HCT116 (cell line): ENCODE data around the gene ETNPPL. TPM values are rescaled to one million over a fixed set of nuclear protein-coding genes. Genes with fewer than 3 reads are reported as not detected.

Source experiments
- ATAC-seq: fragments of 200-7000 bp; cut with Tn5 transposase; 2 replicates; pipeline ENCODE4 v1.9.1; 2020; ENCODE audit warnings: mild to moderate bottlenecking, moderate library complexity
- BruUV-seq: library from RNA; stranded (reverse); fragments of 400-500 nt; replicated peaks from 2 replicates; lab custom pipeline; 2021; lab: Mats Ljungman, UMichigan
- CTCF ChIA-PET: fragments of 300-600 bp; sonication (Branson Sonifier 250); formaldehyde crosslinking; loops from one replicate; lab custom pipeline; 2021; ENCODE audit warnings: antibody characterized with exemption; lab: Charles Lee
- POLR2A ChIA-PET: fragments of 300-600, 350-600 bp; sonication (Branson Sonifier 250); formaldehyde crosslinking; loops from one replicate; lab custom pipeline; 2021; ENCODE audit warnings: antibody characterized with exemption; lab: Charles Lee
- RAD21 ChIA-PET, 2 experiments: fragments of 300-600 bp; sonication (Branson Sonifier 250); formaldehyde crosslinking; loops; one replicate each; lab custom pipeline; 2023; ENCODE audit warnings: low total read pairs in 2 of 2; ENCODE audit not compliant: uncharacterized antibody in 2 of 2, unreplicated experiment in 2 of 2, low non-redundant PET in 1 of 2; lab: Charles Lee
- DNase-seq: peaks from one replicate; pipeline ENCODE4 v3.0.0-alpha.2; 2010; ENCODE audit warnings: low read depth, low spot score
- H2AFZ ChIP-seq: fragments of 200-600 bp; shearing (Covaris generic), sonication (generic); 2 replicates; pipeline ENCODE4 v1.6.1; 2017; ENCODE audit warnings: low read depth, mixed run types, mixed read lengths, antibody characterized with exemption, low read length; ENCODE audit not compliant: poor library complexity, severe bottlenecking
- H3K27ac ChIP-seq: 2 replicates; pipeline ENCODE4 v1.5.1; 2012; ENCODE audit warnings: low read depth, low read length
- H3K27me3 ChIP-seq: fragments of 200-600 bp; sonication (generic); 2 replicates; pipeline ENCODE4 v1.6.1; 2016; ENCODE audit warnings: mixed run types, low read length, mixed read lengths; ENCODE audit not compliant: insufficient read depth
- H3K36me3 ChIP-seq, 2 experiments: fragments of 200-500 bp in 1 of 2; fragments of 200-600 bp in 1 of 2; sonication (Bioruptor generic) in 1 of 2; sonication (generic) in 1 of 2; 2 replicates each; pipeline versions ENCODE4 v1.5.1 to v1.6.1; 2014 to 2016; ENCODE audit warnings: low read length in 2 of 2, inconsistent platforms in 1 of 2, mixed read lengths in 1 of 2, mixed run types in 1 of 2; ENCODE audit not compliant: insufficient read depth in 2 of 2, control insufficient read depth in 1 of 2
- H3K4me1 ChIP-seq, 2 experiments: fragments of 200-600 bp in 1 of 2; sonication (generic) in 1 of 2; 2 replicates each; pipeline versions ENCODE4 v1.5.1 to v1.6.1; 2012 to 2017; ENCODE audit warnings: low read length in 2 of 2, inconsistent platforms in 1 of 2, mild to moderate bottlenecking in 1 of 2, mixed read lengths in 1 of 2, mixed run types in 1 of 2, moderate library complexity in 1 of 2; ENCODE audit not compliant: insufficient read depth in 2 of 2, control insufficient read depth in 1 of 2
- H3K4me2 ChIP-seq: fragments of 200-600 bp; sonication (generic); 2 replicates; pipeline ENCODE4 v1.6.1; 2017; ENCODE audit warnings: mixed run types, low read length, mixed read lengths
- H3K4me3 ChIP-seq, 2 experiments: fragments of 200-600 bp in 1 of 2; sonication (generic) in 1 of 2; replicated peaks in 1 of 2; 2 replicates each; pipeline ENCODE4 v1.5.1; 2011 to 2016; ENCODE audit warnings: low read length in 2 of 2, control low read depth in 1 of 2, low read depth in 1 of 2, mild to moderate bottlenecking in 1 of 2, mixed read lengths in 1 of 2, mixed run types in 1 of 2
- H3K79me2 ChIP-seq: fragments of 200-600 bp; sonication (generic); 2 replicates; pipeline ENCODE4 v1.6.1; 2017; ENCODE audit warnings: mild to moderate bottlenecking, mixed run types, low read length, moderate library complexity, mixed read lengths; ENCODE audit not compliant: insufficient read depth
- H3K9ac ChIP-seq: fragments of 200-600 bp; sonication (generic); 2 replicates; pipeline ENCODE4 v1.6.1; 2016; ENCODE audit warnings: low read length, mixed read lengths
- H3K9me2 ChIP-seq: fragments of 200-600 bp; sonication (generic), shearing (Covaris generic); 2 replicates; pipeline ENCODE4 v1.6.1; 2017; ENCODE audit warnings: mixed run types, mild to moderate bottlenecking, moderate library complexity; ENCODE audit not compliant: insufficient read depth
- H3K9me3 ChIP-seq, 2 experiments: fragments of 200-500 bp in 1 of 2; fragments of 200-600 bp in 1 of 2; sonication (Bioruptor generic) in 1 of 2; sonication (generic) in 1 of 2; 2 replicates each; pipeline ENCODE4 v1.6.1; 2014 to 2017; ENCODE audit warnings: low read length in 2 of 2, mixed read lengths in 2 of 2, inconsistent platforms in 1 of 2, low read depth in 1 of 2, mild to moderate bottlenecking in 1 of 2, mixed run types in 1 of 2, moderate library complexity in 1 of 2; ENCODE audit not compliant: control insufficient read depth in 1 of 2, insufficient read depth in 1 of 2
- H4K20me1 ChIP-seq: fragments of 200-600 bp; sonication (generic), shearing (Covaris generic); 2 replicates; pipeline ENCODE4 v1.6.1; 2017; ENCODE audit warnings: mixed run types, mild to moderate bottlenecking, moderate library complexity; ENCODE audit not compliant: insufficient read depth
- ATF3 ChIP-seq: IDR thresholded peaks from 2 replicates; pipeline ENCODE4 v1.6.1; 2012
- CBX3 ChIP-seq: IDR thresholded peaks from 2 replicates; pipeline ENCODE4 v1.6.1; 2012; ENCODE audit warnings: low read depth
- CEBPB ChIP-seq: IDR thresholded peaks from 2 replicates; pipeline ENCODE4 v1.6.1; 2012; ENCODE audit warnings: low read depth
- CTCF ChIP-seq, 3 experiments: fragments of 200-600 bp in 1 of 3; sonication (generic) in 1 of 3; IDR thresholded peaks in 2 of 3; conservative IDR thresholded peaks in 1 of 3; 2 replicates each; pipeline ENCODE4 v1.5.1; 2012 to 2017; ENCODE audit warnings: low read depth in 2 of 3, low read length in 2 of 3, antibody characterized with exemption in 1 of 3, borderline replicate concordance in 1 of 3, control low read depth in 1 of 3, mild to moderate bottlenecking in 1 of 3, mixed read lengths in 1 of 3, mixed run types in 1 of 3, moderate library complexity in 1 of 3; ENCODE audit not compliant: insufficient read depth in 1 of 3
- EGR1 ChIP-seq: IDR thresholded peaks from 2 replicates; pipeline ENCODE4 v1.6.1; 2012; ENCODE audit warnings: low read depth
- ELF1 ChIP-seq: IDR thresholded peaks from 2 replicates; pipeline ENCODE4 v1.6.1; 2012; ENCODE audit warnings: low read depth, borderline replicate concordance
- EZH2 ChIP-seq: fragments of 200-600 bp; sonication (generic); IDR thresholded peaks from 2 replicates; pipeline ENCODE4 v1.6.1; 2017; ENCODE audit warnings: antibody characterized with exemption, mixed run types
- EZH2phosphoT487 ChIP-seq: fragments of 200-600 bp; IDR thresholded peaks from 2 replicates; pipeline ENCODE4 v1.6.1; 2018; ENCODE audit warnings: antibody characterized with exemption, borderline replicate concordance
- FOSL1 ChIP-seq: IDR thresholded peaks from 2 replicates; pipeline ENCODE4 v1.6.1; 2012; ENCODE audit warnings: low read depth
- JUND ChIP-seq: IDR thresholded peaks from 2 replicates; pipeline ENCODE4 v1.6.1; 2012
- POLR2A ChIP-seq: IDR thresholded peaks from 2 replicates; pipeline ENCODE4 v1.7.0; 2011; ENCODE audit warnings: borderline replicate concordance; ENCODE audit not compliant: insufficient read depth, insufficient read length; ENCODE audit errors: extremely low read depth
- POLR2AphosphoS5 ChIP-seq: IDR thresholded peaks from 2 replicates; pipeline ENCODE4 v1.6.1; 2011; ENCODE audit warnings: mild to moderate bottlenecking, low read depth, low read length, moderate library complexity
- REST ChIP-seq: IDR thresholded peaks from 2 replicates; pipeline ENCODE4 v1.6.1; 2012; ENCODE audit warnings: low read depth
- SIN3A ChIP-seq: IDR thresholded peaks from 2 replicates; pipeline ENCODE4 v1.6.1; 2012; ENCODE audit warnings: low read depth
- SP1 ChIP-seq: IDR thresholded peaks from 2 replicates; pipeline ENCODE4 v1.6.1; 2012; ENCODE audit warnings: low read depth
- TCF7L2 ChIP-seq: IDR thresholded peaks from 2 replicates; pipeline ENCODE4 v1.7.0; 2011; ENCODE audit warnings: borderline replicate concordance, inconsistent platforms; ENCODE audit not compliant: insufficient read depth, insufficient read length; ENCODE audit errors: extremely low read depth
- YY1 ChIP-seq: IDR thresholded peaks from 2 replicates; pipeline ENCODE4 v1.6.1; 2011; ENCODE audit warnings: low read length, low read depth, moderate library complexity, mild to moderate bottlenecking; ENCODE audit not compliant: insufficient replicate concordance; ENCODE audit errors: extremely low read depth
- ZBTB33 ChIP-seq: IDR thresholded peaks from 2 replicates; pipeline ENCODE4 v1.6.1; 2011; ENCODE audit warnings: mild to moderate bottlenecking, low read length, moderate library complexity; ENCODE audit not compliant: insufficient replicate concordance; ENCODE audit errors: extremely low read depth
- ZFX ChIP-seq: fragments of 450-650 bp; IDR thresholded peaks from 2 replicates; pipeline ENCODE4 v1.6.1; 2017
- ZNF274 ChIP-seq: fragments of 200-500 bp; sonication (Bioruptor generic); IDR thresholded peaks from 2 replicates; pipeline ENCODE4 v1.6.1; 2014; ENCODE audit warnings: mild to moderate bottlenecking, low read depth, low read length, inconsistent platforms
- intact Hi-C: fragments of 100-400 bp; cut with micrococcal nuclease; formaldehyde crosslinking; loops from 2 replicates; pipeline ENCODE4 v1.10.0; 2022
- total RNA-seq: library from RNA; stranded (reverse); gene quantifications from one replicate; pipeline ENCODE4 v1.2.1, GENCODE V29; 2021; ENCODE audit not compliant: unreplicated experiment

The ETNPPL gene
- total RNA-seq, 1 experiment from 2014 or later, result not detected

- Histone ChIP-seq H3K9me2 (no peaks in the 10 kb centered on the region), H3K27ac (no peak overlapping the region), H3K4me2 (no peak overlapping the region), H3K27me3 (no peaks in the 10 kb centered on the region), H3K79me2 (no peaks in the 10 kb centered on the region), H3K9me3 (no peaks in the 10 kb centered on the region), H3K4me1 (no peaks in the 10 kb centered on the region), H2AFZ (no peak overlapping the region), H3K36me3 (no peaks in the 10 kb centered on the region), H3K4me3 (no peak overlapping the region), H4K20me1 (no peaks in the 10 kb centered on the region), H3K9ac (no peak overlapping the region)
- TF ChIP-seq CBX3 (no peak), CEBPB (no peak), ZBTB33 (no peak), ATF3 (no peak), ZFX (no peak), FOSL1 (no peak), CTCF (IDR thresholded peaks at IDR 0.05 in 2 of 3, conservative IDR thresholded peaks at IDR 0.05 in 1 of 3; ENCODE audit: borderline replicate concordance in 1 of 3, insufficient read depth in 1 of 3, low read depth in 2 of 3, low read length in 2 of 3) (no peak), POLR2A (no peak), TCF7L2 (no peak), EGR1 (no peak), SP1 (no peak), REST (no peak), EZH2 (no peak), EZH2phosphoT487 (no peak), SIN3A (no peak), JUND (no peak), YY1 (no peak), ELF1 (no peak), POLR2AphosphoS5 (no peak), ZNF274 (no peak)
- intact Hi-C loops, result no loop called here
- POLR2A ChIA-PET, result no interaction called here
- CTCF ChIA-PET, result no interaction called here
- RAD21 ChIA-PET, result no interaction called here
- no TSS peak for BruUV-seq
- ATAC-seq (no peak), DNase-seq (no peak)
Observed at GRCh38 chr4:108703966-108704365, 58.9 kb downstream of the ETNPPL start.
